BLaER1 treated with 17β-estradiol and CSF1 and Interleukin-3, amounts not matched to agents 10 nM and 100 nM (cell line): ENCODE results near the gene PAOX.
A peak's percentile ranks its signal among the peaks of the same experiment; 100 is the strongest.
"Not testable (repeated sequence)": the region's sequence is repeated elsewhere in the genome, so short reads cannot be mapped to it uniquely, and the experiment has no call there.

Experiments used
- H3K27ac ChIP-seq, 11 experiments: shearing (Covaris generic); formaldehyde crosslinking; 2 replicates each; pipeline ENCODE4 v1.8.1; 2022
- H3K27me3 ChIP-seq, 11 experiments: shearing (Covaris generic); formaldehyde crosslinking; 2 replicates each; pipeline ENCODE4 v1.8.1; 2022
- H3K36me3 ChIP-seq, 11 experiments: shearing (Covaris generic); formaldehyde crosslinking; 2 replicates each; pipeline ENCODE4 v1.8.1; 2022
- H3K4me1 ChIP-seq, 10 experiments: shearing (Covaris generic); formaldehyde crosslinking; 2 replicates each; pipeline ENCODE4 v1.8.1; 2022
- H3K4me2 ChIP-seq, 11 experiments: shearing (Covaris generic); formaldehyde crosslinking; 2 replicates each; pipeline ENCODE4 v1.8.1; 2022
- H3K4me3 ChIP-seq, 10 experiments: shearing (Covaris generic); formaldehyde crosslinking; 2 replicates each; pipeline ENCODE4 v1.8.1; 2022
- H3K9ac ChIP-seq, 11 experiments: shearing (Covaris generic); formaldehyde crosslinking; 2 replicates each; pipeline ENCODE4 v1.8.1; 2022
- H3K9me3 ChIP-seq, 11 experiments: shearing (Covaris generic); formaldehyde crosslinking; replicated peaks in 1 of 11; 2 replicates each; pipeline ENCODE4 v1.8.1; 2022
- H4K20me1 ChIP-seq, 11 experiments: shearing (Covaris generic); formaldehyde crosslinking; 2 replicates each; pipeline ENCODE4 v1.8.1; 2022
- Cebpa-rat ChIP-seq, 11 experiments: shearing (Covaris generic); IDR thresholded peaks; 2 replicates each; pipeline ENCODE4 v1.8.1; 2022

Gene PAOX

GRCh38 chr10:133372507-133372906 is 6.6 kb upstream of the PAOX start:
- Histone ChIP-seq H3K4me3 (peak overlapping the region; percentile 25 to 83 (median 46); a peak in 17 of 20 replicates), H3K27ac (no peak overlapping the region), H3K27me3 (no peaks in the 10 kb centered on the region; a peak in 1 of 22 replicates), H4K20me1 (peaks cover 0 to 29% (median 6%) of the 10 kb centered on the region in 11 experiments; a peak in 10 of 22 replicates), H3K9me3 (no peaks in the 10 kb centered on the region), H3K36me3 (peaks cover 30 to 42% (median 35%) of the 10 kb centered on the region in 11 experiments), H3K4me2 (peak overlapping the region; percentile 80 to 93 (median 87)), H3K4me1 (peaks cover 22 to 36% (median 28%) of the 10 kb centered on the region in 10 experiments), H3K9ac (peak overlapping the region; percentile 18 to 71 (median 62); a peak in 19 of 22 replicates)
- no peak for TF ChIP-seq Cebpa-rat (IDR thresholded peaks at IDR 0.05)

DNA sequence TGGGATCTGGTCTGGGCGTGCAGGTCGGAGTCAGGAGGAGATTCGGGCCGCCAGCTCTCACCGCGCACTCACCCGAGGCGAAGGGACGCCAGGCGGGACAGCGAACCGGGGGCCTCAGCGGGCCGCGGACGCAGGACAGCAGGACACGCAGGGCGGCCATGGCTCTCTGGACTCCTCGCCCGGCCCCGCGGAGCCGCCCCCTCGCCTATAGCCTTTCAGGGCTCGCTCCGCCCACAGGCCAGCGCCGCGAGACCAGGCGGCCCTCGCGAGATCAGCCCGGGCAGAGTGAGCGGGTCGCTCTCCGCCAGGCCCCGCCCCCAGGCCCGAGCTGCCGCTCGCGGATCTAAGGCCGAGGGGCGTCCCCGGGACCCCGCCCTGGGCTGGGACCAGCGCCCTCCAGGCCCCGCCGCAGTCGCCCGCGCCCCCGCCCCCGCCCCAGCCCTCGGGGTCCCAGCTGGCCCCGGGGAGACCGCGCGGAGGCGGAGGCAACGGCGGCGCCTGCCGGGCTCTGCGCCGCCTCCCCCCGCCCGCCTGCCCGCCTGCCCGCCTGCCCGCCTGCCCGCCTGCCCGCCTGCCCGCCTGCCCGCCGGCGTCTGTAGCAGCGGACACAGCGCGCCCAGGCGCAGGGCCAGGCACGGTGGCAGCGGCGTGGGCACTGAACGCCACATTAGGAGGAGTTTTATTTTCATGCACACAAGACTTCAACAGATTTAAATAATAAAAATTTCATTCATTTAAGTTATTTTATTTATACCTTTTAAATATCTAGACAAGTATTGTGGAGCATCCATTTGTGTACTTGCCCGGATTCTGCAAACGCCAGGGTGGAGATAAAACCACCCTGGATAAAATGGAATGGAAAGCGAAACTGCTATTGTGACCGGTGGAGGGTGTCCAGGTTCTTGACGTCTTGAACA is 5.6 kb upstream of the PAOX start, which contains the start of gene ECHS1:
TSS of gene ECHS1 (minus strand) at position 181 of the 917 bp plus-strand sequence. CDS start at position 160, 21 bp downstream.
- Histone ChIP-seq H3K4me1 (peaks cover 29 to 44% (median 36%) of the 10 kb centered on the region in 10 experiments), H4K20me1 (peaks cover 0 to 25% (median 6%) of the 10 kb centered on the region in 11 experiments; a peak in 10 of 22 replicates), H3K27me3 (no peaks in the 10 kb centered on the region; a peak in 1 of 22 replicates), H3K9ac (peak within 1 kb of the TSS; percentile 83 to 91 (median 87)), H3K36me3 (peaks cover 24 to 35% (median 29%) of the 10 kb centered on the region in 11 experiments), H3K4me3 (peak within 1 kb of the TSS; percentile 61 to 83 (median 70)), H3K4me2 (peak within 1 kb of the TSS; percentile 81 to 94 (median 87)), H3K9me3 (no peaks in the 10 kb centered on the region), H3K27ac (peak within 1 kb of the TSS; percentile 81 to 96 (median 89))
- no peak for TF ChIP-seq Cebpa-rat (IDR thresholded peaks at IDR 0.05)

DNA sequence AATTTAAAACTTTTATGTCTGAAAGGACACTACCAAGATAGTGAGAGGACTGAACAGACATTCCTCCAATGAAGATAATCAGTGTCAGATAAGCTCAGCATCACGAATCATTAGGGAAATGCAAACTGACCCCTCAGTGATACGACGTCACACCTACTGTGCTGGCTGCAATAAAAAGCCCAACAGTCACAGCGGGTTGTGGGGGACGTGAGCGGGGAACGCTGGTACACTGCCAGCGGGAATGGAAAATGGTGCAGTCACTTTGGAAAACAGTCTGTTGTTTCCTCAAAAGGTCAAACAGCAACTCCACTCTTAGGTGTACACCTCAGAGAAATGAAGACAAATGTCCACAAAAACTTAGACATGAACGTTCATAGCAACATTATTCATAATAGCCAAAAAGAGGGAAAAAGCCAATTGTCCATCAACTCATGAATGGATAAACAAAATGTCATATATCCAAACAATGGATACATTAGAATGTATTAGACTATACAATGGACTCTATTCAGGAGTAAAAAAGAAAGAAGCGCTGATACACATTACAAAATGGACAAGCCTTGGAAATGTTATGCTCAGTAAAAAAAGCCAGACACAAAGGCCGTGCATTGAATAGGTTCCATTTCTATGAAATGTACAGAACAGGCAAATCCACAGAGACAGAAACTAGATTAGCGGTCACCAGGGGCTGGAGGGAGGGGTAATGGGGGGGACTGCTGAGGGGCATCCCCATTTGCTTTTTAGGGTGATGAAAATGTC is 3.5 kb upstream of the PAOX start:
- Histone ChIP-seq H3K4me2 (no peak overlapping the region), H3K27ac (no peak overlapping the region), H3K4me3 (no peak overlapping the region), H3K27me3 (peaks cover 0 to 7% (median 0%) of the 10 kb centered on the region in 11 experiments; a peak in 1 of 22 replicates), H3K4me1 (peaks cover 38 to 58% (median 50%) of the 10 kb centered on the region in 10 experiments), H3K36me3 (peaks cover 3 to 14% (median 8%) of the 10 kb centered on the region in 11 experiments; a peak in 21 of 22 replicates), H3K9ac (no peak overlapping the region), H4K20me1 (peaks cover 0 to 20% (median 4%) of the 10 kb centered on the region in 11 experiments; a peak in 10 of 22 replicates), H3K9me3 (no peaks in the 10 kb centered on the region)
- TF ChIP-seq Cebpa-rat (IDR thresholded peaks at IDR 0.05) = no peak

GRCh38 chr10:133376183-133376582 is 2.9 kb upstream of the PAOX start:
- H3K9me3 ChIP-seq, H3K27ac ChIP-seq, H3K4me2 ChIP-seq, H3K4me3 ChIP-seq, H3K36me3 ChIP-seq, H3K27me3 ChIP-seq, H3K9ac ChIP-seq: not testable (repeated sequence)
- Histone ChIP-seq H4K20me1 (peaks cover 0 to 19% (median 4%) of the 10 kb centered on the region in 11 experiments; a peak in 9 of 22 replicates), H3K4me1 (peaks cover 45 to 64% (median 57%) of the 10 kb centered on the region in 10 experiments)

DNA sequence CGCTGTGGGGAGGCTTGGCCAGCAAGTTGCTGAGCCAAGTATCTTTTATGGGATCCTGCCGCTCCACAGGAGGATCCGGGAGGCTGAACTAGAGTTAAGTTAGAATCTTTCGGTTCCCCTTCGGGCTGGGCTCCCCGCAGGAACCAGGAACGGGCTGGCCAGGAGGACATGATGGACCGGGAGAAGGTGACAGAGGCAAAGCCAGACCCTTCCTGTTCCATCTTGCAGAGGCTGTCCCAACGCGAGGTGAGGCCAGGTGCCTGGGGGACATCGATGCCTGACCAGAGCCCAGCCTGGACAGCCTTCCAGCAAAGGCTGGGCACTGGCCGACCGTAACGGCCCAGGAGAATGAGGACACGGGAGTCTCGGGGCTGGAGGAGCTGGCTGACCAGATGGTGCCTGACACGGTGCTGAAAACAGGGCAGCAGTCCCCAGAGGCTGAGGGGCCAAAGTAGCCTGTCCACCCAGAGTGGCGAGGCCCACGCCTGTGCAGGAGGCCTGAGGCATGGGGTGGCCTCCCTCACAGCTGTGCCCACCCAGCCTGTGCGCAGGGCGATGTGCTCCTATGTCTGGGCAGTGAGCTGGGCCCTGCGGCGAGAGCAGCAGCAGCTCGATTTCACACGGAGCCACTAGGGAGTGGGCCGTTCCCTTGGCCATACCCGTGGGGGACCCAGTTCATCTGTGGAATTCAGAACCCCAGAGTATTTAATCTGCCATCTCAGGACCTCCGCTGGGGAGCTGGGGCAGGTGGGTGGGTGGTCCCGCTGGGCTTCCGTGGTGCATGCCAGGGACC is 1.8 kb upstream of the PAOX start:
- Histone ChIP-seq H3K9ac (peak overlapping the region in 9 of 11 experiments; percentile 64 to 83 (median 76); a peak in 13 of 22 replicates), H3K4me1 (peaks cover 41 to 64% (median 57%) of the 10 kb centered on the region in 10 experiments), H3K9me3 (no peaks in the 10 kb centered on the region), H3K36me3 (0 out of 22 replicates have a peak, but pooled peaks cover 0 to 2% (median 0%) of the 10 kb centered on the region in 11 experiments), H3K4me2 (peak overlapping the region; percentile 93 to 100 (median 96)), H3K27ac (no peak overlapping the region), H3K27me3 (peaks cover 0 to 7% (median 0%) of the 10 kb centered on the region in 11 experiments; a peak in 1 of 22 replicates), H3K4me3 (peak overlapping the region in 7 of 10 experiments; percentile 69 to 85 (median 73); a peak in 13 of 20 replicates), H4K20me1 (peaks cover 0 to 9% (median 2%) of the 10 kb centered on the region in 11 experiments; a peak in 6 of 22 replicates)
- TF ChIP-seq Cebpa-rat (IDR thresholded peaks at IDR 0.05) = no peak

DNA sequence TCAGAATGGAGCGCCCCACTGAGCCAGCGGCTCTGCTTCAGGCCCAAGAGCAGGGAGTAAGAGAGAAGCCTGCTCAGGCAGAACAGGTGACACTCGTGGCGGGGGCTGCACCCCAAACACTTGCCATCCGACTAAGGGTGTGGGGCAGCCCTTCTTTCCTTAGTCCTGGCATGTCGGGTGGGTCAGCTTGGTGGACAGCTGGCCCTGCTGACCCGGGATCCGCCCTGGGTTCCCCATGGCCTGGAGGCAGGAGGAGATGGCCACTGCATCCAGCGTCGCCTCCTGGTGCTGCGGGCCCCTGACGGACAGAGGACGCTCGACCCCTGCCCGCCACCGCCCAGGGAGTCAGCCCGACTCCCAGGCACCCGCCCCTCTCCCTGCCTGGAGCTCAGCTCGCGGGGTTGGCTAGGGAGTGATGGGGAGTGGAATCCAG is 1.2 kb upstream of the PAOX start:
- H3K4me3 ChIP-seq = peak overlapping the region; percentile 67 to 88 (median 72)
- H4K20me1 ChIP-seq = peaks cover 0 to 9% (median 0%) of the 10 kb centered on the region in 11 experiments; a peak in 3 of 22 replicates
- H3K27me3 ChIP-seq = peaks cover 0 to 7% (median 0%) of the 10 kb centered on the region in 11 experiments; a peak in 1 of 22 replicates
- 0 out of 22 replicates have a peak, but pooled peaks cover 0 to 4% (median 0%) of the 10 kb centered on the region in 11 experiments for H3K36me3 ChIP-seq
- H3K9ac ChIP-seq = peak overlapping the region; percentile 64 to 83 (median 76)
- no peaks in the 10 kb centered on the region for H3K9me3 ChIP-seq
- no peak for TF ChIP-seq Cebpa-rat (IDR thresholded peaks at IDR 0.05)
- H3K4me1 ChIP-seq = peaks cover 38 to 64% (median 54%) of the 10 kb centered on the region in 10 experiments
- H3K4me2 ChIP-seq = peak overlapping the region; percentile 93 to 100 (median 96)
- H3K27ac ChIP-seq = peak overlapping the region in 7 of 11 experiments; percentile 3 to 63 (median 46); a peak in 12 of 22 replicates

DNA sequence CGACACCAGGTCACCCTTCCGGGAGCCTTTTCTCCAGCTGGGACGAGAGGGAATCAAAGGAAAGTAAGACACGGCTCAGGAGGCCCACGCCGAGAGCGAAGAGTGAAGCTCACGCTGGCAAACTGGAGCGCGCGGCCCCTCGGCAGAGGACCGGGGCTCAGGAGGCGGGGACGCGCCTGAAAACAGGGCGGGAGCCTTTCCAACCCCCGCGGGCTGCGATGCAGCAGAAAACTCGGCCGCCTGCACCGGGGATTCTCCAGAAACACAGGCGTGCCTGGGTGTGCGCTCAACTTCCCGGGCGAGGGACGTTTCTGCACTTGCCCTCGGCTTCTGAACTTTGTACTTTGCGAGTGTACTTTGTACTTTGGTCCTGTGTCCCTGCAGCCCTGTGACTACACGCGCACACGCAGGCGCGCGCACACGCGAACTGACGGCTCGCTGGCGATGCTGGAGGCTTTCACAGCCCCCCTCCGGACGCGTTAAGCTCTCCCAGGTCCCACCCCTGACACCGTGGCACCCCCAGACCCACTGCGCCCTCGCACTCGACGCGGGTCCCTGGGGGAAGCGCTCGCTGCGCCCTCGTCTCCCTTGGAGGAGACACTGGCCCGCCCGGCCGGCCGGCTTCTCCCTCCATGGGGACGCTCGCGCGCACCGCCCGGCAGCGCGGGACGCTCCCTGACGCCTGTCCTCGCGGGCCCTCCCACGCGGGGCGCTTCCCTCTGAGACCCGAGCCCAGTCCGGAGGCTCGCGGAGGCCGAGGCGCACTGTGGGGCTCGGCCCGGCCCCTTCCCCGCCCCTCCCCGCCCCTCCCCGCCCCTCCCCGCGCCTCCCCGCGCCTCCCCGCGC is 588 bp upstream of the PAOX start:
- H4K20me1 ChIP-seq = peaks cover 0 to 9% (median 0%) of the 10 kb centered on the region in 11 experiments; a peak in 3 of 22 replicates
- H3K36me3 ChIP-seq = 0 out of 22 replicates have a peak, but pooled peaks cover 0 to 6% (median 0%) of the 10 kb centered on the region in 11 experiments
- peaks cover 38 to 71% (median 55%) of the 10 kb centered on the region in 10 experiments for H3K4me1 ChIP-seq
- H3K9ac ChIP-seq = peak overlapping the region; percentile 64 to 83 (median 76)
- peak overlapping the region; percentile 67 to 88 (median 72) for H3K4me3 ChIP-seq
- H3K9me3 ChIP-seq = no peaks in the 10 kb centered on the region
- no peak for TF ChIP-seq Cebpa-rat (IDR thresholded peaks at IDR 0.05)
- H3K4me2 ChIP-seq = peak overlapping the region; percentile 93 to 100 (median 96)
- H3K27me3 ChIP-seq = peaks cover 0 to 7% (median 0%) of the 10 kb centered on the region in 11 experiments; a peak in 1 of 22 replicates
- H3K27ac ChIP-seq = peak overlapping the region in 8 of 11 experiments; percentile 42 to 63 (median 56); a peak in 17 of 22 replicates
